ENCODE results near the gene MEA1. TPM values are rescaled to one million over a fixed set of nuclear protein-coding genes. Genes with fewer than 3 reads are reported as not detected.

MEA1 gene
- total RNA-seq, 4 donors from 2014 or later: 46.3 to 57.8 (median 52.0) TPM

- TF ChIP-seq CTCF (IDR thresholded peaks at IDR 0.05; ENCODE audit: low read depth): no peak
Observed at GRCh38 chr6:43016176-43016942, 2.6 kb upstream of the MEA1 start.

GRCh38 chr6:43014434-43014909 lies 726 bp upstream of the MEA1 start:
- no peak for TF ChIP-seq CTCF (IDR thresholded peaks at IDR 0.05; ENCODE audit: low read depth)

GRCh38 chr6:43013097-43013842 lies 476 bp downstream of the MEA1 start:
- no peak for TF ChIP-seq CTCF (IDR thresholded peaks at IDR 0.05; ENCODE audit: low read depth)

- TF ChIP-seq CTCF (IDR thresholded peaks at IDR 0.05; ENCODE audit: low read depth): no peak
Observed at GRCh38 chr6:43012364-43012763, 1.4 kb downstream of the MEA1 start.

- no peak for TF ChIP-seq CTCF (IDR thresholded peaks at IDR 0.05; ENCODE audit: low read depth)
Observed at GRCh38 chr6:43011207-43011606, 2.5 kb downstream of the MEA1 start.

GRCh38 chr6:43009124-43009523 lies 4.6 kb downstream of the MEA1 start:
- no peak for TF ChIP-seq CTCF (IDR thresholded peaks at IDR 0.05; ENCODE audit: low read depth)

- TF ChIP-seq CTCF (IDR thresholded peaks at IDR 0.05; ENCODE audit: low read depth): no peak
Observed at GRCh38 chr6:43007126-43007525, 6.6 kb downstream of the MEA1 start.

All from subcutaneous adipose tissue (tissue), 4 donors.